D721Med (cell line): ENCODE data around the gene ZDHHC9.
A peak's percentile ranks its signal among the peaks of the same experiment; 100 is the strongest.

Experiments
- DNase-seq: peaks from one replicate; pipeline ENCODE4 v3.0.0; 2011; ENCODE audit warnings: low spot score; ENCODE audit not compliant: insufficient read length
- FAIRE-seq: peaks from 2 replicates; lab custom pipeline; 2011; peaks lifted over from hg19 to GRCh38; lab: Jason Lieb, UNC
- CTCF ChIP-seq: IDR thresholded peaks from 2 replicates; pipeline ENCODE4 v1.5.1; 2012; ENCODE audit warnings: mild to moderate bottlenecking, control low read depth; ENCODE audit not compliant: insufficient read depth; ENCODE audit errors: missing control alignments

The ZDHHC9 gene

GRCh38 chrX:129831091-129831885, 12.4 kb downstream of the ZDHHC9 start:
- no peak for DNase-seq
- FAIRE-seq, result no peak

GRCh38 chrX:129830494-129830893, 13.2 kb downstream of the ZDHHC9 start:
- DNase-seq, result no peak
- no peak for FAIRE-seq
- no peak for TF ChIP-seq CTCF

More at GRCh38 chrX:129831091-129831885, 12.4 kb downstream of the ZDHHC9 start:
- TF ChIP-seq CTCF, result no peak

DNA sequence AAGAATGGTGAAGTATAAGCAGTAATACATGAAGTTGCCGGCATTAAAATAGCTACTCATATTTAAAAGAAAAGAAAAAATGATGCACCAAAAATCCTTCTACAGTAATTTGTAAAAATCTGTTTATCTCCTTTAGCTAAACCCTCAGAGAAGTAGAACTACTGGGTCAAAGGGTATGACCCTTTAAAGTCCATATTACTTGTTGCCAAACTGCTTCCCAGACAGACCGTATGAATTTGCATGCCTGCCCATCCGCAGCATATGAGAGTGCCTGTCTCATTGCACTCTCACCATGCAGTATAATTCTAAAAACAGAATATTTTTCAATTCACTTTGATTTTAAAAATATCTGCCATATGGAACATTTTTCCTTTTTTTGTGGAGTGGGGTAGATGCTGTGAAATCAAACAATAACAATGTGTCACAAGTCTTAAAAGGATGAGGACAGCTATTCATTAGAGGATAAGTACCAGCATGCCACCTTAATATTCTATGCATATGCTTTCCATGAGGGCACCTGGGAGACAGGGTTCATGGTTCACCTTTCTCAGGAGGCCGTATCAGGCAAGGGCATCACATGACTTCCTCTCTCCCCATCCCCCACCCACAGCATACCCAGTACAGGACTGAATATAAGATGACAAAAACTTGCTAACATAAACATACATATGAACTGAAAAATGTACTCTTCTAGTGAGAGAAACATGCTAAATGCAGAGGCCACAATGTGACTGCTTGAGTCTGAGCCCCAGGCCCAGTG, 17.8 kb downstream of the ZDHHC9 start:
- TF ChIP-seq CTCF, result no peak
- FAIRE-seq (no peak), DNase-seq (no peak)

GRCh38 chrX:129824620-129825019, 19.1 kb downstream of the ZDHHC9 start:
- DNase-seq, result no peak
- TF ChIP-seq CTCF, result no peak
- no peak for FAIRE-seq

DNA sequence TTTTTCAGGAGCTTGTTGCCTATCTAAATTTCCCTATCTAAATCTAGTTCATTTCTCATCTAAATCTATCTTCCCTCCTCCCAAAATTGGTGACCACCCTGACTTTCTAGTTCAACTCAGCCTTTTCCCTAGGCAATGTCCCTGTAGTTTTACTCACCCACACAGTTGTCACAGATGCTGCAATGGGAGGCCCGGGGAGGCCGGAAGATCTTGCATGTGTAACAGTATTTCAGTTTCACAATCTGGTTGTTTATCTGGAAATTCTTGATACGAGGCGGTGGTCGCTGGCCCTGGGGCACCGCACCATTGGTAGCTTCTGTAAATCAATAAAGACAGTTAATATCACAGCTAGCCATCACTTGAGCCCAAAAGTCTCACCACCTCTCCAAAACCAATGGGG, 20.2 kb downstream of the ZDHHC9 start:
- TF ChIP-seq CTCF, result no peak
- no peak for FAIRE-seq
- DNase-seq, result no peak

DNA sequence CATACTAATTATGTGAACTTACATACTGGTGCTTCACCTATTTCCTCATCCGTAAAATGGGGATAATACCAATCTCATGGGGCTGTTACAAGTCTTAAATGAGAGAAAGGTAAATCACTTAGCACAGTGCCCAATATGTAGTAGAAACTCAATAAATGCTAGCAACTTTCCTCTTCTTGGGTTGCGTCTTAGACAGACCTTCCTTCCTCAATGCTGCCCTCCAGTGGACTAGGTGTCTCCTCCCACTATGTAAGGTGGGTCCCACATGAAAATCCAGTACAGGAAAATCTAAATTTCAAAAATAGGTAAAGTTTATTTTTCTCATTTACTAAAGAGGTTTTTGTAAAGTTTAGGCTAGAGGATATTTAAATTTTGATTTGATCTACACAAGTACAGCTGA, 20.6 kb downstream of the ZDHHC9 start:
- no peak for DNase-seq
- no peak for FAIRE-seq

More for the DNA sequence above, 20.6 kb downstream of the ZDHHC9 start:
- TF ChIP-seq CTCF, result peak; percentile 28
